CD4-positive, alpha-beta T cell (primary cell): Measurements from ENCODE around the gene HLA-A. TPM values are rescaled to one million over a fixed set of nuclear protein-coding genes. Genes with fewer than 3 reads are reported as not detected.

ENCODE experiments used
- ATAC-seq: fragments of 200-7000 bp; cut with Tn5 transposase; one replicate; pipeline ENCODE4 v1.10.0; 2022; ENCODE audit warnings: mild to moderate bottlenecking; ENCODE audit not compliant: poor library complexity
- CTCF ChIA-PET: fragments of 350-600 bp; sonication (Branson Sonifier 250); formaldehyde crosslinking; loops from one replicate; lab custom pipeline; 2021; ENCODE audit warnings: antibody characterized with exemption, inconsistent platforms; lab: Charles Lee
- POLR2A ChIA-PET: fragments of 350-600 bp; sonication (Branson Sonifier 250); formaldehyde crosslinking; loops from one replicate; lab custom pipeline; 2021; ENCODE audit warnings: antibody characterized with exemption, inconsistent platforms; lab: Charles Lee
- DNase-seq, 14 experiments: peaks; one replicate each; pipeline ENCODE4 v3.0.0-alpha.2; 2013 to 2020; ENCODE audit warnings: mixed read lengths in 2 of 14
- H3K27ac ChIP-seq, 2 donors: one replicate each; pipeline versions ENCODE4 v1.5.1 to v1.7.0; 2013; ENCODE audit warnings: low read length in 2 of 2, low read depth in 1 of 2, mild to moderate bottlenecking in 1 of 2
- H3K27me3 ChIP-seq, 2 experiments: 1 replicate in 1 of 2; 2 replicates in 1 of 2; pipeline versions ENCODE4 v1.6.1 to v1.7.0; 2013; ENCODE audit warnings: low read length in 2 of 2, control low read depth in 1 of 2, mild to moderate bottlenecking in 1 of 2, moderate library complexity in 1 of 2; ENCODE audit not compliant: insufficient read depth in 2 of 2, control insufficient read depth in 1 of 2
- H3K36me3 ChIP-seq: one replicate; pipeline ENCODE4 v1.6.1; 2013; ENCODE audit warnings: low read length, control low read depth; ENCODE audit not compliant: insufficient read depth
- H3K4me1 ChIP-seq: one replicate; pipeline ENCODE4 v1.6.1; 2013; ENCODE audit warnings: low read length, control low read depth; ENCODE audit not compliant: insufficient read depth
- H3K4me3 ChIP-seq: one replicate; pipeline ENCODE4 v1.5.1; 2013; ENCODE audit warnings: mild to moderate bottlenecking, low read length, moderate library complexity
- H3K9me3 ChIP-seq, 2 experiments: 1 replicate in 1 of 2; 2 replicates in 1 of 2; pipeline versions ENCODE4 v1.6.1 to v1.7.0; 2013; ENCODE audit warnings: low read length in 2 of 2, mild to moderate bottlenecking in 2 of 2, control low read depth in 1 of 2, moderate library complexity in 1 of 2; ENCODE audit not compliant: control insufficient read depth in 1 of 2, insufficient read depth in 1 of 2
- H3K27ac Mint-ChIP-seq: one replicate; pipeline ENCODE4 v1.8.0; 2020; ENCODE audit warnings: mixed read lengths
- H3K27me3 Mint-ChIP-seq: one replicate; pipeline ENCODE4 v1.8.0; 2021; ENCODE audit warnings: mixed read lengths
- H3K36me3 Mint-ChIP-seq: one replicate; pipeline ENCODE4 v1.8.0; 2021; ENCODE audit warnings: low read depth, mixed read lengths
- H3K4me1 Mint-ChIP-seq: one replicate; pipeline ENCODE4 v1.8.0; 2021; ENCODE audit warnings: low read depth, mixed read lengths
- H3K4me3 Mint-ChIP-seq: one replicate; pipeline ENCODE4 v1.8.0; 2020; ENCODE audit warnings: mild to moderate bottlenecking, mixed read lengths
- H3K9me3 Mint-ChIP-seq: one replicate; pipeline ENCODE4 v1.8.0; 2020; ENCODE audit warnings: mixed read lengths
- CTCF ChIP-seq: fragments of 200-600 bp; IDR thresholded peaks from one replicate; pipeline ENCODE4 v1.8.0; 2022; ENCODE audit warnings: antibody characterized with exemption, mild to moderate bottlenecking
- intact Hi-C, 2 experiments: fragments of 100-400 bp; cut with DNase I in 1 of 2; cut with micrococcal nuclease in 1 of 2; formaldehyde crosslinking; loops; one replicate each; pipeline versions ENCODE4 v1.15.1 to v1.9.0; 2023 to 2025; cut with DNase I, micrococcal nuclease
- total RNA-seq, 174 experiments: library from RNA in 2 of 174; stranded (reverse) in 2 of 174; gene quantifications; one replicate each; pipeline ENCODE4 v1.2.3 and lab custom pipeline; 2021 to 2026

Gene HLA-A
- total RNA-seq, 2 experiments from 2014 or later = 1,767 to 1,801 TPM

- intact Hi-C loops = loop anchor here (5.0 to 10.0 kb wide), 4 partner anchors 39 to 289 kb away; partner anchors contain the start of genes PPP1R11 (in 1 of the 2) and TRIM26 (in 1 of the 2)
- H3K27me3 Mint-ChIP-seq = no peaks in the 10 kb centered on the region
- Histone ChIP-seq H3K4me1 (peaks cover 24% of the 10 kb centered on the region), H3K9me3 (no peaks in the 10 kb centered on the region), H3K27ac (peak overlapping the region; percentile 93 to 99), H3K4me3 (peak overlapping the region; percentile 97), H3K36me3 (no peaks in the 10 kb centered on the region), H3K27me3 (no peaks in the 10 kb centered on the region)
- POLR2A ChIA-PET = interaction anchor here (0.8 to 2.8 kb wide), 8 partner anchors 14 to 78 kb away, joined by 3 to 22 read pairs (median 5); partner anchors contain the start of gene HLA-A
- peaks cover 10% of the 10 kb centered on the region for H3K36me3 Mint-ChIP-seq
- CTCF ChIA-PET = interaction anchor here (1.2 kb wide), 1 partner anchor 42 kb away, joined by 5 read pairs; no protein-coding TSS in a partner anchor
- H3K4me1 Mint-ChIP-seq = peaks cover 26% of the 10 kb centered on the region
- no peak for ATAC-seq
- H3K4me3 Mint-ChIP-seq = peak overlapping the region; percentile 98
- H3K9me3 Mint-ChIP-seq = no peaks in the 10 kb centered on the region
- DNase-seq = peak in 2 of 14 experiments; percentile 33 to 60
- TF ChIP-seq CTCF = no peak
- H3K27ac Mint-ChIP-seq = peak overlapping the region; percentile 92
Measured at GRCh38 chr6:29925727-29926412, 16.5 kb upstream of the HLA-A start.

GRCh38 chr6:29926413-29927274 is 15.7 kb upstream of the HLA-A start:
- no peaks in the 10 kb centered on the region for H3K27me3 Mint-ChIP-seq
- Histone ChIP-seq H3K9me3 (no peaks in the 10 kb centered on the region), H3K4me1 (peaks cover 24% of the 10 kb centered on the region), H3K27ac (peak overlapping the region; percentile 93 to 99), H3K4me3 (peak overlapping the region; percentile 97), H3K27me3 (no peaks in the 10 kb centered on the region), H3K36me3 (no peaks in the 10 kb centered on the region)
- POLR2A ChIA-PET = interaction anchor here (0.6 to 2.8 kb wide), 10 partner anchors 15 to 287 kb away, joined by 3 to 22 read pairs (median 4); partner anchors contain the start of genes HLA-A and TRIM26
- H3K36me3 Mint-ChIP-seq = peaks cover 10% of the 10 kb centered on the region
- H3K9me3 Mint-ChIP-seq = no peaks in the 10 kb centered on the region
- ATAC-seq (peak; percentile 93), DNase-seq (peak; percentile 59 to 96 (median 85))
- intact Hi-C loops = loop anchor here (1.0 to 10.0 kb wide), 5 partner anchors 16 to 288 kb away; partner anchors contain the start of genes HLA-A (in 2 of the 2), PPP1R11 (in 1 of the 2) and TRIM26 (in 1 of the 2)
- peaks cover 26% of the 10 kb centered on the region for H3K4me1 Mint-ChIP-seq
- peak overlapping the region; percentile 92 for H3K27ac Mint-ChIP-seq
- H3K4me3 Mint-ChIP-seq = peak overlapping the region; percentile 98
- no peak for TF ChIP-seq CTCF
- CTCF ChIA-PET = interaction anchor here (1.2 kb wide), 1 partner anchor 41 kb away, joined by 5 read pairs; no protein-coding TSS in a partner anchor

GRCh38 chr6:29927275-29927569 is 15.1 kb upstream of the HLA-A start:
- no peak for TF ChIP-seq CTCF
- Mint-ChIP-seq H3K9me3 (no peaks in the 10 kb centered on the region), H3K4me1 (peaks cover 26% of the 10 kb centered on the region), H3K27me3 (no peaks in the 10 kb centered on the region), H3K27ac (peak overlapping the region; percentile 92), H3K36me3 (peaks cover 10% of the 10 kb centered on the region), H3K4me3 (peak overlapping the region; percentile 98)
- Histone ChIP-seq H3K27me3 (no peaks in the 10 kb centered on the region), H3K36me3 (no peaks in the 10 kb centered on the region), H3K4me3 (peak overlapping the region; percentile 97), H3K27ac (peak overlapping the region; percentile 51 to 87), H3K4me1 (peaks cover 24% of the 10 kb centered on the region), H3K9me3 (no peaks in the 10 kb centered on the region)
- intact Hi-C loops = loop anchor here (1.0 to 10.0 kb wide), 5 partner anchors 15 to 288 kb away; partner anchors contain the start of genes HLA-A (in 2 of the 2), PPP1R11 (in 1 of the 2) and TRIM26 (in 1 of the 2)
- POLR2A ChIA-PET = interaction anchor here (0.6 to 2.8 kb wide), 7 partner anchors 15 to 178 kb away, joined by 3 to 22 read pairs (median 3); partner anchors contain the start of gene HLA-A
- CTCF ChIA-PET = no interaction called here
- no peak for DNase-seq
- no peak for ATAC-seq
